ENCODE data around the gene TIRAP. TPM values are rescaled to one million over a fixed set of nuclear protein-coding genes. Genes with fewer than 3 reads are reported as not detected.

The TIRAP gene
- total RNA-seq, 1 donor from 2014 or later = 6.0 TPM

DNA sequence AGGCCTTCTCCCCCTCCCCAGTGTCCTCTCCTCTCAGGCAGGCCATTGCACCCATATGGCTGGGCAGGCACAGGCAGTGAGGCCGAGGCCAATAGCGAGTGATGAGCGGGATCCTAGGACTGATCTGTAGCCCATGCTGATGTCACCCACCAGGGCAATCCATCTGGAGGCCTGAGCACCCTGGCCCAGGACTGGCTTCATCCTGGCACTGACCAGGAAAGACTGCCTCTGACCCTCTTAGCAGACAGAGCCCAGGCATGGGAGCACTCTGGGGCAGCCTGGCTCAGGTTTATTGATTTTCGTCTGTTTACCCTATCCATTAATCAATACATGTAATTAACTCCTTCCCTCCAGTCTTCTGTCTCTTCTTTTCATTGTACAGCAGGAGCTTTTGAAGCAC, 5.1 kb upstream of the TIRAP start:
- intact Hi-C loops (cut with micrococcal nuclease) = no loop called here
- Histone ChIP-seq H3K9me3 (replicated peaks) (no peaks in the 10 kb centered on the region), H3K27ac (replicated peaks) (no peak overlapping the region), H3K27me3 (ENCODE audit: low read depth) (no peaks in the 10 kb centered on the region), H3K4me1 (peaks cover 18% of the 10 kb centered on the region), H3K4me3 (no peak overlapping the region), H3K36me3 (peaks cover 51% of the 10 kb centered on the region)
- TF ChIP-seq, protein P1, sequence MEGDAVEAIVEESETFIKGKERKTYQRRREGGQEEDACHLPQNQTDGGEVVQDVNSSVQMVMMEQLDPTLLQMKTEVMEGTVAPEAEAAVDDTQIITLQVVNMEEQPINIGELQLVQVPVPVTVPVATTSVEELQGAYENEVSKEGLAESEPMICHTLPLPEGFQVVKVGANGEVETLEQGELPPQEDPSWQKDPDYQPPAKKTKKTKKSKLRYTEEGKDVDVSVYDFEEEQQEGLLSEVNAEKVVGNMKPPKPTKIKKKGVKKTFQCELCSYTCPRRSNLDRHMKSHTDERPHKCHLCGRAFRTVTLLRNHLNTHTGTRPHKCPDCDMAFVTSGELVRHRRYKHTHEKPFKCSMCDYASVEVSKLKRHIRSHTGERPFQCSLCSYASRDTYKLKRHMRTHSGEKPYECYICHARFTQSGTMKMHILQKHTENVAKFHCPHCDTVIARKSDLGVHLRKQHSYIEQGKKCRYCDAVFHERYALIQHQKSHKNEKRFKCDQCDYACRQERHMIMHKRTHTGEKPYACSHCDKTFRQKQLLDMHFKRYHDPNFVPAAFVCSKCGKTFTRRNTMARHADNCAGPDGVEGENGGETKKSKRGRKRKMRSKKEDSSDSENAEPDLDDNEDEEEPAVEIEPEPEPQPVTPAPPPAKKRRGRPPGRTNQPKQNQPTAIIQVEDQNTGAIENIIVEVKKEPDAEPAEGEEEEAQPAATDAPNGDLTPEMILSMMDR (IDR thresholded peaks at IDR 0.05; ENCODE audit: borderline replicate concordance) = no peak
- no peak for DNase-seq

DNA sequence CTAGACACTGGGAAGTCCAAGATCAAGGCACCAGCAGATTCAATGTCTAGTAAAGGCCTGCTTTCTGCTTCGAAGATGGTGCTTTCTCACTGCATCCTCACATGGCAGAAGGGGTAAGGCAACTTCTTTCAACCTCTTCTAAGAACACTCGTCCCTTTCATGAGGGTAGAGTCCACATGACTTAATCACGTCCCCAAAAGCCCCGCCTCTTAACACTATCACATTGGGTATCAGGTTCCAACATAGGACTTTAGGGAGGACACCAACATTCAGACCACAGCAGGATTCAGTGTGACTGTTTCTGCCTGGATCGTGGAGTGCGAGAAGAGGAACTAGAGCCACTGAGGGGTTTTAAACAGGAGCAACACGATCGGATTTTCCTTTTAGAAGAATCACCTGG, 3.7 kb upstream of the TIRAP start:
- Histone ChIP-seq H3K27ac (replicated peaks) (no peak overlapping the region), H3K9me3 (replicated peaks) (no peaks in the 10 kb centered on the region), H3K27me3 (ENCODE audit: low read depth) (no peaks in the 10 kb centered on the region), H3K4me3 (no peak overlapping the region), H3K4me1 (peaks cover 31% of the 10 kb centered on the region), H3K36me3 (peaks cover 37% of the 10 kb centered on the region)
- no peak for DNase-seq
- TF ChIP-seq, protein P1 (IDR thresholded peaks at IDR 0.05; ENCODE audit: borderline replicate concordance) = no peak
- intact Hi-C loops (cut with micrococcal nuclease) = no loop called here

GRCh38 chr11:126280595-126280994, 2.3 kb upstream of the TIRAP start:
- DNase-seq = no peak
- intact Hi-C loops (cut with micrococcal nuclease) = no loop called here
- H3K9me3 ChIP-seq (replicated peaks) = no peaks in the 10 kb centered on the region
- no peak overlapping the region for H3K4me3 ChIP-seq
- H3K27me3 ChIP-seq (ENCODE audit: low read depth) = no peaks in the 10 kb centered on the region
- peaks cover 22% of the 10 kb centered on the region for H3K36me3 ChIP-seq
- no peak overlapping the region for H3K27ac ChIP-seq (replicated peaks)
- peaks cover 39% of the 10 kb centered on the region for H3K4me1 ChIP-seq
- TF ChIP-seq, protein P1 (IDR thresholded peaks at IDR 0.05; ENCODE audit: borderline replicate concordance) = no peak

GRCh38 chr11:126281245-126281644, 1.6 kb upstream of the TIRAP start:
- Histone ChIP-seq H3K9me3 (replicated peaks) (no peaks in the 10 kb centered on the region), H3K36me3 (peaks cover 18% of the 10 kb centered on the region), H3K4me1 (peaks cover 39% of the 10 kb centered on the region), H3K4me3 (no peak overlapping the region), H3K27me3 (ENCODE audit: low read depth) (no peaks in the 10 kb centered on the region), H3K27ac (replicated peaks) (no peak overlapping the region)
- no peak for DNase-seq
- intact Hi-C loops (cut with micrococcal nuclease) = no loop called here
- TF ChIP-seq, protein P1 (IDR thresholded peaks at IDR 0.05; ENCODE audit: borderline replicate concordance) = no peak

- peak overlapping the region; percentile 97 for H3K27ac ChIP-seq (replicated peaks)
- DNase-seq = no peak
- peaks cover 39% of the 10 kb centered on the region for H3K4me1 ChIP-seq
- peak overlapping the region; percentile 88 for H3K4me3 ChIP-seq
- H3K9me3 ChIP-seq (replicated peaks) = no peaks in the 10 kb centered on the region
- TF ChIP-seq, protein P1 (IDR thresholded peaks at IDR 0.05; ENCODE audit: borderline replicate concordance) = no peak
- H3K27me3 ChIP-seq (ENCODE audit: low read depth) = no peaks in the 10 kb centered on the region
- intact Hi-C loops (cut with micrococcal nuclease) = no loop called here
- H3K36me3 ChIP-seq = peaks cover 13% of the 10 kb centered on the region
Measured at GRCh38 chr11:126281666-126282175, 1.2 kb upstream of the TIRAP start.

Measured in left ventricle myocardium inferior (tissue), 1 donor.